H9 (cell line): ENCODE data around the gene ZNF488. TPM values are rescaled to one million over a fixed set of nuclear protein-coding genes. Genes with fewer than 3 reads are reported as not detected.

ENCODE experiments used
- DNase-seq: peaks from one replicate; pipeline ENCODE4 v3.0.0-alpha.2; 2017
- H2AFZ ChIP-seq: one replicate; pipeline ENCODE4 v1.6.1; 2013; ENCODE audit warnings: mild to moderate bottlenecking, low read length, control low read depth, moderate library complexity
- H2AK5ac ChIP-seq: 2 replicates; pipeline ENCODE4 v1.6.1; 2013; ENCODE audit warnings: low read length, control low read depth, mixed read lengths; ENCODE audit not compliant: insufficient read length
- H2BK120ac ChIP-seq: one replicate; pipeline ENCODE4 v1.6.1; 2013; ENCODE audit warnings: low read depth, mild to moderate bottlenecking, low read length, control low read depth, inconsistent platforms; ENCODE audit not compliant: poor library complexity, severe bottlenecking
- H2BK12ac ChIP-seq: 2 replicates; pipeline ENCODE4 v1.6.1; 2013; ENCODE audit warnings: low read length, control low read depth, mixed read lengths, low read depth; ENCODE audit not compliant: insufficient read length
- H2BK15ac ChIP-seq: 2 replicates; pipeline ENCODE4 v1.6.1; 2013; ENCODE audit warnings: low read depth, low read length, control low read depth
- H2BK20ac ChIP-seq: one replicate; pipeline ENCODE4 v1.6.1; 2013; ENCODE audit warnings: low read depth, mild to moderate bottlenecking, low read length, control low read depth, inconsistent platforms; ENCODE audit not compliant: poor library complexity, severe bottlenecking
- H2BK5ac ChIP-seq: 2 replicates; pipeline ENCODE4 v1.6.1; 2013; ENCODE audit warnings: low read length, control low read depth, mixed read lengths; ENCODE audit not compliant: insufficient read length
- H3K14ac ChIP-seq: 2 replicates; pipeline ENCODE4 v1.6.1; 2013; ENCODE audit warnings: low read length, control low read depth; ENCODE audit not compliant: insufficient read depth
- H3K18ac ChIP-seq: 2 replicates; pipeline ENCODE4 v1.6.1; 2013; ENCODE audit warnings: low read depth, mild to moderate bottlenecking, mixed read lengths, low read length, control low read depth; ENCODE audit not compliant: insufficient read length
- H3K23ac ChIP-seq: 2 replicates; pipeline ENCODE4 v1.6.1; 2013; ENCODE audit warnings: low read length, control low read depth, mixed read lengths, low read depth; ENCODE audit not compliant: insufficient read length
- H3K23me2 ChIP-seq: 2 replicates; pipeline ENCODE4 v1.6.1; 2013; ENCODE audit warnings: low read depth, mild to moderate bottlenecking, mixed read lengths, low read length, control low read depth; ENCODE audit not compliant: insufficient read length, poor library complexity, severe bottlenecking
- H3K27ac ChIP-seq: 2 replicates; pipeline ENCODE4 v1.5.1; 2013; ENCODE audit warnings: low read length, control low read depth, mixed read lengths, low read depth; ENCODE audit not compliant: insufficient read length
- H3K27me3 ChIP-seq: 2 replicates; pipeline ENCODE4 v1.6.1; 2013; ENCODE audit warnings: low read length, control low read depth, inconsistent platforms; ENCODE audit not compliant: insufficient read depth
- H3K4ac ChIP-seq: 2 replicates; pipeline ENCODE4 v1.6.1; 2013; ENCODE audit warnings: low read depth, mild to moderate bottlenecking, control low read depth, inconsistent platforms, low read length, moderate library complexity
- H3K4me1 ChIP-seq: 2 replicates; pipeline ENCODE4 v1.6.1; 2013; ENCODE audit warnings: low read length, control low read depth, inconsistent platforms; ENCODE audit not compliant: insufficient read depth
- H3K4me2 ChIP-seq: 2 replicates; pipeline ENCODE4 v1.6.1; 2013; ENCODE audit warnings: low read length, control low read depth, mixed read lengths; ENCODE audit not compliant: insufficient read length, insufficient read depth
- H3K56ac ChIP-seq: 2 replicates; pipeline ENCODE4 v1.6.1; 2013; ENCODE audit warnings: low read depth, mild to moderate bottlenecking, mixed read lengths, low read length, control low read depth; ENCODE audit not compliant: insufficient read length
- H3K79me1 ChIP-seq: 2 replicates; pipeline ENCODE4 v1.6.1; 2013; ENCODE audit warnings: low read depth, mild to moderate bottlenecking, moderate library complexity, low read length, control low read depth, inconsistent platforms; ENCODE audit not compliant: insufficient read depth, poor library complexity, severe bottlenecking
- H3K79me2 ChIP-seq: 2 replicates; pipeline ENCODE4 v1.6.1; 2013; ENCODE audit warnings: low read length, control low read depth, inconsistent platforms; ENCODE audit not compliant: insufficient read depth
- H3K9ac ChIP-seq: 2 replicates; pipeline ENCODE4 v1.6.1; 2013; ENCODE audit warnings: low read length, control low read depth, mixed read lengths; ENCODE audit not compliant: insufficient read length; ENCODE audit errors: extremely low read depth
- H3K9me3 ChIP-seq: one replicate; pipeline ENCODE4 v1.6.1; 2013; ENCODE audit warnings: low read depth, low read length, inconsistent platforms; ENCODE audit not compliant: control insufficient read depth
- H3T11ph ChIP-seq: one replicate; pipeline ENCODE4 v1.6.1; 2013; ENCODE audit warnings: mild to moderate bottlenecking, low read length, control low read depth, inconsistent platforms
- H4K20me1 ChIP-seq: one replicate; pipeline ENCODE4 v1.6.1; 2013; ENCODE audit not compliant: control insufficient read depth, insufficient read length, insufficient read depth
- H4K5ac ChIP-seq: 2 replicates; pipeline ENCODE4 v1.6.1; 2013; ENCODE audit warnings: low read depth, mild to moderate bottlenecking, mixed read lengths, low read length, control low read depth; ENCODE audit not compliant: insufficient read length
- H4K8ac ChIP-seq: replicated peaks from 2 replicates; pipeline ENCODE4 v1.6.1; 2013; ENCODE audit warnings: low read length, control low read depth, mixed read lengths, low read depth; ENCODE audit not compliant: insufficient read length
- H4K91ac ChIP-seq: 2 replicates; pipeline ENCODE4 v1.6.1; 2013; ENCODE audit warnings: low read depth, mild to moderate bottlenecking, moderate library complexity, mixed read lengths, low read length, control low read depth; ENCODE audit not compliant: insufficient read length
- H3K27ac Mint-ChIP-seq, 3 experiments: 2 replicates in 2 of 3; 3 replicates in 1 of 3; pipeline ENCODE4 v1.8.0; 2020 to 2021; ENCODE audit warnings: mixed read lengths in 3 of 3, mild to moderate bottlenecking in 1 of 3, moderate library complexity in 1 of 3
- H3K27me3 Mint-ChIP-seq: 2 replicates; pipeline ENCODE4 v1.8.0; 2021; ENCODE audit warnings: low read depth, mild to moderate bottlenecking, moderate library complexity, mixed read lengths
- H3K36me3 Mint-ChIP-seq, 3 experiments: 2 replicates in 2 of 3; 3 replicates in 1 of 3; pipeline ENCODE4 v1.8.0; 2020 to 2021; ENCODE audit warnings: low read depth in 3 of 3, mixed read lengths in 3 of 3; ENCODE audit not compliant: insufficient read depth in 1 of 3
- H3K4me1 Mint-ChIP-seq, 2 experiments: 2 replicates each; pipeline ENCODE4 v1.8.0; 2020; ENCODE audit warnings: mixed read lengths in 2 of 2
- H3K4me3 Mint-ChIP-seq, 2 experiments: 2 replicates in 1 of 2; 3 replicates in 1 of 2; pipeline ENCODE4 v1.8.0; 2020 to 2021; ENCODE audit warnings: mild to moderate bottlenecking in 2 of 2, mixed read lengths in 2 of 2, moderate library complexity in 1 of 2
- H3K9me3 Mint-ChIP-seq, 2 experiments: 2 replicates in 1 of 2; 3 replicates in 1 of 2; pipeline ENCODE4 v1.8.0; 2020; ENCODE audit warnings: mild to moderate bottlenecking in 2 of 2, mixed read lengths in 2 of 2, moderate library complexity in 1 of 2
- WGBS: extraction: QIAGEN DNeasy Blood & Tissue Kit; methylation state at CpG from one replicate; pipeline ENCODE4 v1.1.7; 2013; ENCODE audit warnings: missing lambda C conversion rate, low lambda C conversion rate, mixed read lengths; ENCODE audit not compliant: insufficient read length; ENCODE audit errors: extremely low coverage; 5-methylcytosine and 5-hydroxymethylcytosine counted together
- total RNA-seq: library from RNA; stranded (reverse); gene quantifications from 2 replicates; pipeline ENCODE4 v1.2.1, GENCODE V29; 2021
- TF ChIP-seq, protein P1 (sequence below): fragments of 200-600 bp; sonication (generic); conservative IDR thresholded peaks from 3 replicates; pipeline ENCODE4 v1.8.0; 2021; ENCODE audit warnings: antibody characterized with exemption, mild to moderate bottlenecking

Gene ZNF488
- total RNA-seq, 1 experiment from 2014 or later = 2.9 TPM

DNA sequence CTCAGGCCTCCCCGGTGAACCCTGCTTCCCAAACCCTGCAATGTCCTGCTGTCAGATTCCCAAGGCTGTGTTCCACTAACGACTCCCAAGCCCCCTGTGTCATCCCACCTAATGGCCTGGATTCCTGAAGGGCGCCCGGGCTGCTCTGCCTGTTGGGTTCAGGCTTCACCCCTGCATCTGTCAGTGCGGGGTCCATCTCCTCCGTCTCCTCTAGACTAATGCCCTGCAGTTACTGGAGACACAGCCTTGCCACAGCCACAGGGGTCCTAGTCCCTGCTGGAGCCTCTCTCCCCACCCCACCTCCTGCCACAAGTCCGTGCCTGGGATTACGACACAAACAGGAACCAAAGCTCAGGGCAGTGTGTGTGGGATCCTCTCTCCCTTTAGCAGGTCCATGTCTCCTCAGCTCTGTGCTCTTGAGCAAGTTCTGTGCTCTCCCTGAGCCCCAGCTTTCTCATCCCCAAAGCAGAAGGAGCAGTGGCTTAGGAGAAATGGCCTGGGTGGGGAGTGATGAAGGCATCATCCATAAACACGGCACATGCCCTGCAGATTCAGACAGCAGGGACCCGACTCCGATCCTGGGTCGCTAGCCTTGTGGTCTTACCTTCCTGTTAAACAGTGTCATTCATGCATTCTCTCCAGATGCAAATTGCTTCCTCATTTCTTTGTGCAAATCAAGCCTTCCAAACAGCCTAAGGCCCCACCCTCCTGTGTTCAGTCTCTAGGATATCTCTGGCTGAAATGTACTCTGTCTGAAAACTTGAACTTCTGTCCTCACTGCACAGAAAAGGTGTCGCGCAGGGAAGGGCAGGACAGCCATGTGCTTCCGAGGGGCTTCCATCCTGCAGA lies 44.1 kb downstream of the ZNF488 start:
- no peaks in the 10 kb centered on the region for H3K9me3 ChIP-seq
- H3K23me2 ChIP-seq = no peaks in the 10 kb centered on the region
- Mint-ChIP-seq H3K4me1 (peaks cover 14 to 15% of the 10 kb centered on the region in 2 experiments), H3K9me3 (no peaks in the 10 kb centered on the region), H3K4me3 (no peak overlapping the region), H3K27ac (peak overlapping the region in 1 of 3 experiments; percentile 23; a peak in 1 of 7 replicates), H3K27me3 (no peaks in the 10 kb centered on the region), H3K36me3 (no peaks in the 10 kb centered on the region)
- H2BK20ac ChIP-seq = no peak overlapping the region
- H3K4ac ChIP-seq = no peak overlapping the region
- H3K56ac ChIP-seq = no peak overlapping the region
- H2BK120ac ChIP-seq = no peak overlapping the region
- no peaks in the 10 kb centered on the region for H3K79me2 ChIP-seq
- TF ChIP-seq, protein P1, sequence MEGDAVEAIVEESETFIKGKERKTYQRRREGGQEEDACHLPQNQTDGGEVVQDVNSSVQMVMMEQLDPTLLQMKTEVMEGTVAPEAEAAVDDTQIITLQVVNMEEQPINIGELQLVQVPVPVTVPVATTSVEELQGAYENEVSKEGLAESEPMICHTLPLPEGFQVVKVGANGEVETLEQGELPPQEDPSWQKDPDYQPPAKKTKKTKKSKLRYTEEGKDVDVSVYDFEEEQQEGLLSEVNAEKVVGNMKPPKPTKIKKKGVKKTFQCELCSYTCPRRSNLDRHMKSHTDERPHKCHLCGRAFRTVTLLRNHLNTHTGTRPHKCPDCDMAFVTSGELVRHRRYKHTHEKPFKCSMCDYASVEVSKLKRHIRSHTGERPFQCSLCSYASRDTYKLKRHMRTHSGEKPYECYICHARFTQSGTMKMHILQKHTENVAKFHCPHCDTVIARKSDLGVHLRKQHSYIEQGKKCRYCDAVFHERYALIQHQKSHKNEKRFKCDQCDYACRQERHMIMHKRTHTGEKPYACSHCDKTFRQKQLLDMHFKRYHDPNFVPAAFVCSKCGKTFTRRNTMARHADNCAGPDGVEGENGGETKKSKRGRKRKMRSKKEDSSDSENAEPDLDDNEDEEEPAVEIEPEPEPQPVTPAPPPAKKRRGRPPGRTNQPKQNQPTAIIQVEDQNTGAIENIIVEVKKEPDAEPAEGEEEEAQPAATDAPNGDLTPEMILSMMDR = no peak
- H3K79me1 ChIP-seq = no peaks in the 10 kb centered on the region
- no peaks in the 10 kb centered on the region for H4K20me1 ChIP-seq
- H2BK15ac ChIP-seq = no peak overlapping the region
- no peak overlapping the region for H4K8ac ChIP-seq
- no peak overlapping the region for H2AK5ac ChIP-seq
- H2BK5ac ChIP-seq = no peak overlapping the region
- H3K23ac ChIP-seq = no peak overlapping the region
- H4K91ac ChIP-seq = no peak overlapping the region
- no peak overlapping the region for H3K4me2 ChIP-seq
- H2BK12ac ChIP-seq = no peak overlapping the region
- H3T11ph ChIP-seq = no peak overlapping the region
- no peaks in the 10 kb centered on the region; the same call in 1 of the 2 replicates for H3K4me1 ChIP-seq
- no peak for DNase-seq
- H3K27ac ChIP-seq = no peak overlapping the region
- no peaks in the 10 kb centered on the region for H3K27me3 ChIP-seq
- no peak overlapping the region for H3K14ac ChIP-seq
- H3K18ac ChIP-seq = no peak overlapping the region
- no peak overlapping the region for H3K9ac ChIP-seq
- H2AFZ ChIP-seq = no peak overlapping the region
- no CpG with 5 or more reads among the region's 15 CpGs for WGBS
- H4K5ac ChIP-seq = no peak overlapping the region
